CD4-positive, alpha-beta T cell treated with Interleukin-21 for 1 hour (primary cell): ENCODE data around the gene WWTR1.

Source experiments
- DNase-seq: peaks from one replicate; pipeline ENCODE4 v3.0.0-alpha.2; 2020

The WWTR1 gene

DNA sequence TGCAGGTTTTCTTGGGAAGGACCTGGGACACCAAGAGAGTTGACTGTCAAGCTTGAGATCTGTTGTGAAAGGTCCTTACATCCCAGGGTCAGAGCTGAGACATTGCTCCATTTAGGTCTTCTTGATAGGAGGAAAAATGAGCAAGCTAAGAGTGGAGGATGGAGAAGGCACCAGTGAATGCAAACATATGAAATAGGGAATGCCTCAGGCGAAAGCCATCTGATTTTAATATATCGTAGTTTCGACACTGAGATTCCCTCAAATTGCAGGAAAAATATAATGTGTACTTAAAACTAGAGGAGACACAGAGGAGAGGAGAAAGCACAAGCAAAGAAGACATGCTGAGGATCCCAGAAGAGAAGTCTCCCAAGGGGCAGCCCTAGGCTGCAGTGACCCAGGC lies 97.8 kb downstream of the WWTR1 start:
- no peak for DNase-seq

DNA sequence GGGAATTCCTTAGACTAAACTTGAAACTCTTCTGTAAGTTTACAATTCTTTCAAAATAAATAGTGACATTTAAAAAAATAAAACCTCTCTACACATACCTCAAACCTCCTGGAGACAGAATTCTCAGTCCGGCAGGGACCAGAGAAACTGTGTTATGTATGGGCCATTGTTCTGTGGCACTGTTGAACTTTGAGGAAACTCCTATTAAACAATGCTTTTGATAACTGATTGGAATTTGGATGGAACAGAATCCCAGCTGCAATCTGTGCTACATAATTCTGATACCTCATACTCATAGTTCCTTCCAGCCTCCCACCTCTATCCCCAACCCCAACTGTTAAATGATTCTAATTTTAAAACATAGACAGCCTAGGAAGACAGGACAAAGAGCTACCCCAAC lies 98.3 kb downstream of the WWTR1 start:
- DNase-seq, result no peak

DNA sequence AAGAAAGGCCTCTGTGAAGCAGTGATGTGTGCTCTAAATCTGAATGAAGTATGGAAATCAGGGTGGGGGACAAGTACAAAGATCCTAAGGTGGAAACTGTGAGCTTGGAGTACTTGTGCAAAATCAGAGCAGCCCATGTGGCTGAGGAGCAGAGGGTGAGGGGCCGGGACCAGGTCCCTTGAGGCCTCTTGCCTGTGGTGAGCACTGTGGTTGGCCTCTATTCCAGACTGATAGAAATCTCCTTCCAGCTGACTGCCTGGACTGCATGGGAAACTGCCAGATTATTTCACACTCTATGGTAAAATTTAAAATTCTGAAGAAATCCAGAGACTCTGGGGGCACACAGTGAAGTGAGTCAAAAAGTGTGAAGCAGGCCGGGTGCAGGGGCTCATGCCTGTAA lies 101.9 kb downstream of the WWTR1 start:
- DNase-seq, result no peak

DNA sequence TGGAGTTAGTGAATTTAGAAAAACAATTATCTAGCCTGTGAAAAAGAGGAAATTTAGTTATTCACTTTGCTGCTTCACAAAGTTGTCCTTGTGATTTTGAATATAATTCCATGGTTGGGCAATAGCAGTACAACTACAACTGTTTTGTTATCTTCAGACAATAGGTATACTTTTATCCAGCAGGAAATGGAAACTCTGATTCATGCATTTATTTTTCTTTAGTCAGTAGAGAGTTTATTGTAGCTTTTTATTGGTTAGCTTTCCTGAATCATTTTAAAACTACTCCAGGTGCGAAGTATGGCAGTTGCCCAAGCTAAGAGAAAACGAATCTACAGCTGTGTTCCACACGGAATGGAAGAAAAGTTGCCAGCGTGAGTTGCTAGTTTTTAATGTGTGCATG lies 103.0 kb downstream of the WWTR1 start:
- no peak for DNase-seq

DNA sequence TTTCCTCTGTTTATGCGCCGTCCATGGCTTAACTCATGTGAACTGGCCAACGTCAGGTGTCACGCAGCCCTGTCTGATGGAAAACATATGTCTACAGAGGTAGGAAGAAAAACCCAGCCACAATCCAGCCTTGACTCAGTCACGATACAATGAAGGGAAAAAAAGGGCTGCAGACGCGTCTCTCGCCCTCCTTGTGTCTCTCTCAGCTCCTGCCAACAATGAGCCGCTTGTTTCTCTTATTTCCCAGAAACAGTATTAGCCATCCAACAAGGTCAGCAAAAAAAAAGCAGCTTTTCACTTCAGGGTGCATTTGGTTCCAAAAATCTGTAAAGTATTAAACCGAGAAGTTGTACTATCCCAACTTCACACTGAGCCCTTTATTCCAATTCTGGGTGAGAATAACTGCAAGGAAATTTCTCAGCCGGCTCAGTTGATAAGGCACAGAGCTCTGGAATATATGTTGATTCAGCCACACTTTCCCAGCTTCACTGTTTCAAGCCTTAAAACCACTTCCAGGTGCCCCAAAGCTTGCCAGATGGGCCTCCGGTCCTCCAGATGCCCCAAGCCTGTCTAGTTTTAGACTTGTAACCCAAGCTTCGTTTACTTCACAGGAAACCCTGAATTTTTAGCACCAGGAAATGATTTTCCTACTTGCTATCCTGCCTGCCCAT lies 103.9 kb downstream of the WWTR1 start:
- DNase-seq, result no peak

DNA sequence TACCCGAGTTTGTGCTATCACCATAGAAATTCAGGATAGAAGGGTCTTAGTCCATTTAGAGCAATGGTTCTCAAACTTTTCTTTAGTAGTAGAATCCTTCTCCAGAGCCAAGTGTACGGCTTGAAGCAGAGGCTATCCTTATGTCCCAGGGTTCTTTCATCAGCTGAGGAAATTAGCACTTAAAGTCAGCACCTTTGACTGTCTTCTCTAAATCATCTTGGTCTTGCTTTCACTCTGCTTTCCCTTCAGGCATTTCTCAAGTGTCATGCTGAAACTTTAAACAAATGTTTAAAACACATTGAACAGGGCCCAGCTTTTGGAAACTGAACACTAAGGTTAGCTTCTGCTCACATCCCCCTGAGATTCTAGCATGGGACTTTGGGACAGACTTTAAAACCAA lies 105.1 kb downstream of the WWTR1 start:
- DNase-seq, result no peak

DNA sequence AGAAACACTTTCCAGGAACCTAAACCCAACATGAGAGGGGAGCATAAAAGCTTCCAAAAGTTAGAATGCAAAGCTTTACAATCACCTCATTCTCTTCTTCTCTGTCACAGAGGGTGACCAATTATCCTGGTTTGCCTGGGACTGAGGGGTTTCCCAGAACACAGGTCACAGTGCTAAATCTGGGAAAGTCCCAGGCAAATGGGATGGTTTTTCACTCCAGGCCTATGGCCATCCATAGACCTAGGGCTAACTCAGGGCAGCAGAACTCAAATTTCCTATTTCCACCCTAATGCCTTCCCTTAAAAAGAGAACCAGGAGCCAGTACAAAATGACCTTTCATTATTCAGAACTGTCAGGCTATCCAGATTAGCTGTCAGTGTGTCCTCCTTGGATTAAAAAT lies 106.3 kb downstream of the WWTR1 start:
- DNase-seq, result no peak

DNA sequence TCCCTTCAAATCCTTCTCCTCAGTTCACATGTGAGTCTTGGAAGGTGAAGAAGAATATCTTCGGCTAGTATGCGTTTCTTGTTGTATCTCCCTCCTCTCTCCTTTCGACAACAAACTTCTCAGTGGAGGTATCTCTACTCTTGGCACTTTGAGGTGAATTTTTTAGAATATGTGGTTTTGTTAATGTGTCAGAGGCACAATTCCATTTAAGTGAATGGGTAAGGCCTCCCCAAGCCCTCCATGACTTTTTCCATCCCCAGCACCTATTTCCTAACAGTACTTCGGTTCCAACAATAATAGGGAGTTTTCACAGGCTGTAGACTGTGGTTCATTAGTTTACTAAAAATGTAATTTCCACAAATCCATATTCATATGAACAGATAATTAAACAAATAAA lies 109.2 kb downstream of the WWTR1 start:
- DNase-seq, result no peak

DNA sequence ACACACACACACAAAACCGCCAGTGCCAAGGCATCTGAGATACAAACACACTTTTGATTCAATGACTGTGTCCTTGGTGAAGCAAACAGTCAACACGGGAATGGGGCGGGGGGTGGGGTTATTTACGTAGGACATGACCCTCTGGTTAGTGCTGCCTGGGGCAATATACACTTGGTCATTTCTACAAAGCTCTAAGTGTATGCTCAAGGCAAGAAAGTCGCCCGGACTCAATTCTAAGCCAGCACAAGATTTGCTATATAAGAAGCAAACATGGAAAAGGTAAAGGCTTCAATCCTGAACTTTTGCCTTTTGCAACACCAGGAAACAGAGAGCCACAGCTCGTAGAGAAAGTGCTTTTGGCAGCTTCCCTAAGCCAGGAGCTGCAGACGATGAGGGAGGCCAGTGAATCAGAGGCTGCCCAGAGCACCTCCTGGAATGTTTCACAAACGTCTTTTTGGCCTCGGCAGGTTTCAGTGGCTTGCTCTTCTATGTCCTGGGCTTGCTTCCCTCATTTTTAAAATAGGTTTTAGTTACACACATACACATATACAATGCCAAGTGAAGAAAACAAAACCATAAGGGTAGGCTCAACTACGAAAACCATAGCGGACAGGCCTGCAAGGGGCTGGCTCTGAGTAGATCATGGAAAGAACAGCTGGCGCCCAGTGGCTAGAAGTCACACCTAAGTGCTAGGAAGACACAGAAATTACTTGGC lies 109.7 kb downstream of the WWTR1 start:
- no peak for DNase-seq

DNA sequence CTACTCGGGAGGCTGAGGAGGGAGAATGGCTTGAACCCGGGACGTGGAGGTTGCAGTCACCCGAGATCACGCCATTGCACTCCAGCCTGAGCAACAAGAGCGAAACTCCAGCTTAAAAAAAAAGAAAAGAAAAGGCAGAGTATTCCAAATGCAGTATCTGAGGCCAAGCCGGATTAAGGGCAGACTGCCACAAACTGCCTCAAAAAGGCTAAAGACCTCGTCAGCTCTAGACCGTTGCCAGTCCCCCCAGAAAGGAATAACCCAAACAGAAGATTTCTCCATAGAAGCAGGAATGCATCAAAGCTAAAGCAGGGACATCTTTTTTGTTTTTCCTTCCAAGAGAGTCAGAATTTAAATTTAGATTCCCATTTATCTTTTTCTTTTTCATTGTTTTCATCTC lies 110.4 kb downstream of the WWTR1 start:
- no peak for DNase-seq

DNA sequence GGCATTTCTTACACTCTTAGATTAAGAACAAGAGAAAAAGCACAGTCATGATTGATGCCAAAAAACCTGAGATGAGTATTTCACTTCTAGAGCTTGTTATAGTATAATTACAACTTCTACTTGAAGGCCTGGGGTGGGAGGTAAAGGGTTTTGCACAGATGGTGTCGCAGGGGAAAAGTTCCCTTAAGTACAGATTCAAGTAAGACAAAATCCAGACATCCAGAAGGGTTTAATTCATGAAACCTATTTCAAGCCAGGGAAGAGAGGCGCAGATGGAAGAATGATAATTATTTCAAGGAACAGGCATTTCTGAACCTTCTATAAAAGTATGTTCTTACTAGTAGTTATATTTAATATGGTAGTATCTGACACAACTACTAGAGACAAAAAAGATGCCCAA lies 112.8 kb downstream of the WWTR1 start:
- DNase-seq, result no peak

DNA sequence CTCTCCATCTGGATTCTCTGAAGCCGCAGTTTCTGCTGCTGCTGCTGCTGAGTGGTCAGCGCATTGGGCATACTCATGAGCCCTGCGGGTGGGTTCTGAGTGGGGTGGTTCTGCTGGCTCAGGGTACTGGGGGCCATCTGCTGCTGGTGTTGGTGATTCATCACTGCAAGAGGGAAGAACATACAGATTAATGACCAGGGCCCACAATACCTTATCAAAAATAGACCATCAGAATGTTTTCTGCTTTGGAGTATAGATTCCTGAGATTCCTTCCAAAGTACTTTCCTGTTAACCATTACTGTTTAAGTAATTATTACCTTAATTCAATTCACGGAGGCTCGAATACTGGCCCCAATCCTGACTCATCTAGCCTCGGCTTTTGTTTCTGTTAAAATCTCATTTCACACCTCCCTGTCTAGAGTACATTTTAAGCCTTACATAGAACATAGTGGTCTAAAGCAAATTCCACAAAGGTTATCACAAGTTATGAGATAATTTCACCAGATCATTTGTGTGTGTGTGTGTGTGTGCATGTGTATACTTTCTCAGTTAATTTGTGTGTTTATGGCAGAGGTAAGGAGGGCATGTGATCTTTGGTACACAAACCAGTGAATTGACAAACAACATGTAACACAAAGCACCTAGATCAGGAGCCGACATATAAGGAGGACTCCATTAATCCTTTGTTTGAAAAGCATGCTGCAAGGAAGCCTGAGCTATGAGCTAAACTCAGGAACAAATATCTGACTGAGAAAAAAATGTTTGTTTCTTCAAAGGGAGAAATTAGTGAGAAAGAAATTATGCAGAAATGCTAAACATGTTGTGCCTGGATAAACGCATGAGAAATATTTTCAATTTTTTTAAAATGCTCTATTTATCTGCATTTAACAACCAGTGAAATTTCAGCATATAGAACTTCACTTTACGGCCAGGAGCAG lies 115.2 kb downstream of the WWTR1 start:
- no peak for DNase-seq

DNA sequence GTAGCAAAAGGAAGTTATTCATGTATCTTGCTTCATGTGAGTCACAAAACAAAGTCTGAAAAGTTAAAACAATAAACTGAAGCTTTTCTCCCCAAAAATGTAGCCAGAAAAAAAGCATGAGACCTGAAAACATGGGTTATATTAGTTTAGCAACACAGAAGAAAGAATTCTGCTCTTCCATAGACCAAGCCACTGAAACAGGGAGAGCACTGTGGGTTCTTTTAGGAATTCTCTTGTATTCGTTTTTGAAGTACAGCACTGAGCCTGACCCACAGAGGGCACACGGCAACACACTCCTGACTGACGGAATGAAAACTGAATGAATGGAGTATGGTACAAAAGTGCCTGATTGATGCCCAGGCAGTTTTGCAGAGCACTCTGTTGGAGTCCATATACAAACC lies 116.7 kb downstream of the WWTR1 start:
- no peak for DNase-seq

DNA sequence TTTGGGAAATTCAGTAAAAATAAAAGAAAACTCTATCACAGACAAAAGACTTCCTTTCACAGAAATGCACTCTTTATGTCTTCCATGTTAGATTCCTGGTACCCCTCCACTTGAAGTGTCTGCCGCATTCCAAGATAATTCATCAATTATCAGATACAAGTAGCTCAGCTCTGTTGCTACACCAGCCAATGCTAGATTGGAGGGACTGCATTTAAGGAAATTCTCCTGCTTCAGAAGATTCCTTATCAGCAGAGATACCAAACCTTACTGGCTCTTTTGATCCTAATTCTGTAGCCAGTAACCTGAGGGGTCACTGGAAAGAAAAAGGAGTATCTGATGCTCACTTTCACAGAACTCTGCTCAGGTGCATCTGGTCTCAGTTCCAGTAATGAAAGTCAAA lies 119.5 kb downstream of the WWTR1 start:
- no peak for DNase-seq

DNA sequence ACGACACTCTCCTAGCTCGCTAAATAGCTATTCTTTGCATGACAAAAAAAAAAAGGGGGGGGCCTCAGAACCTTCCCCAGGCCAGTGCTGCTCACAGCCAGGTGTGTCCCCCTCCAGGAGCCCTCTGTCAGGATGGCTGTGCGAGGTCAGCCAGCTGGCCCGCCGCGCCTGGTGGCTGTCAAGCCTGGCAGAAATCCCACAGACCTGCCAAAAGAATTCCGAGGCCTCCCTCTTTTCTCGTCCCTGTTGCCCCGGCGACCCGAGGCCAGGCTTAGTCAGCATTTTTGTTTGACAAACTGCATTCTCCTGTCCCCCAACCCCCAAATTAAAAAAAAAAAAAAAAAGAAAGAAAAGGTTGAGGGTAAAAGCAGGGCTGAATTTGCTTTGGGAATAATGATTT lies 121.4 kb downstream of the WWTR1 start:
- DNase-seq, result no peak

DNA sequence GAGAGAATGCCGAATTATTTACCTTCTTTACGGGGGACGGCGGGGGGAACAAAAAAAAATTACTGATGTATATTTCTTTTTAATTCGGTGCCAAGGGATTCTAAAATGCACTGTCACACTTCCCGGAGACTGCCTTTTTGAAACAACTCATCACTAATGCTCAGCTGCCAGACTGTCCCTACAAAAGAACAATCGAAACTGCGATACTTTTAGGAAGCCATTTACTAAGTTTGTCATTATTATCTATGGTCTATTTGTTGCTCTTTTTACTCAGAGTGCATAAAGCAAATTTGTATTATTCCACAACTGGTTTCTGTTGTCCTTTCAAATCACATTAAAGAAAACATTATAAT lies 122.5 kb downstream of the WWTR1 start:
- DNase-seq, result no peak

DNA sequence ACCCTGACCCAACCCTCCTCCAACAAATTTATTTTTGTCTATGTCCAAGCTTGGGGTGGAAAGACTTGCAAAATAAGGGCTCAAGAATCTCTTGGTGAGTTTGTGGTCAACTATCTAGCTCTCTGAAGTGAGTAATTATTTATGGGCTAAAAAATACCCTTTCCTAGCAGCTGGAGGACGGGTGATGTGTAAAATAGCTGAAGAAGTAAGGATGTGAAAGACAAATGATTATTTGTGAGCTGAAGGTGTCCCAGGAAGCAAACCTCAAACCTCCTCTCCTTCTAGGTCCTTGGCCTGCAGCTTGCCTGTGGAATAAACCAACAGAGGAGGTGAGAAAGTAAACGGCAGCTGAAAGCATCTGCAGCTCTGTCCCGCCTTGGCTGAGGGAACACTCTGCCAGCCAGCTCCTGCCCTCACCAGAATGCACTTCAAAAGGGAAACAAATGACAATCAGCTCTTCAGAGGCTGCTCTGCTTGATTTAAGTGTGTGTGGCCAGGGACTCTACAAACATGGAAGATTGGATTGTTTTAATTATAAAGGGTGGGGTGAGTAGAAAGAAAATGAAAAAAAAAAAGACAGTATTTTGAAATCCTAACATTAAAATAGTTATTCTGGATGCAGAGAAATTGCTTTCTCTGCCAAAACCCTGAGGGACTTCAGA lies 123.0 kb downstream of the WWTR1 start:
- DNase-seq, result no peak

DNA sequence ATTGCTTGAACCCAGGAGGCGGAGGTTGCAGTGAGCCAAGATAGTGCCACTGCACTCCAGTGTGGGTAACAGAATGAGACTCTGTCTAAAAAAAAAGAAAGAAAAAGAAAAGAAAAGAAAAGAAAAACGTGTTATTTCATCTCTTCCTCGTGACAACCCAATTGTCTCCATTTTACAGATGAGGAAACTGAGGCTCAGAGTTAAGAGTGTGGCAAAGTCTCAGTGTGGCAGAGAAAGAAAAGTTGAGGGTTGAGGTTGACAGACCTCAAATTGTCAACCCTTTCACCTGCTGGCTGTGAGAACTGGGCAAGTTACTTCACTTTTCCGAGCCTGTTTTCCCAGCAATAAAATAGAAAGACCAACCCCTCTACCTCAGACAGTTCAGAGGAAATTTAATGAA lies 123.7 kb downstream of the WWTR1 start:
- no peak for DNase-seq

DNA sequence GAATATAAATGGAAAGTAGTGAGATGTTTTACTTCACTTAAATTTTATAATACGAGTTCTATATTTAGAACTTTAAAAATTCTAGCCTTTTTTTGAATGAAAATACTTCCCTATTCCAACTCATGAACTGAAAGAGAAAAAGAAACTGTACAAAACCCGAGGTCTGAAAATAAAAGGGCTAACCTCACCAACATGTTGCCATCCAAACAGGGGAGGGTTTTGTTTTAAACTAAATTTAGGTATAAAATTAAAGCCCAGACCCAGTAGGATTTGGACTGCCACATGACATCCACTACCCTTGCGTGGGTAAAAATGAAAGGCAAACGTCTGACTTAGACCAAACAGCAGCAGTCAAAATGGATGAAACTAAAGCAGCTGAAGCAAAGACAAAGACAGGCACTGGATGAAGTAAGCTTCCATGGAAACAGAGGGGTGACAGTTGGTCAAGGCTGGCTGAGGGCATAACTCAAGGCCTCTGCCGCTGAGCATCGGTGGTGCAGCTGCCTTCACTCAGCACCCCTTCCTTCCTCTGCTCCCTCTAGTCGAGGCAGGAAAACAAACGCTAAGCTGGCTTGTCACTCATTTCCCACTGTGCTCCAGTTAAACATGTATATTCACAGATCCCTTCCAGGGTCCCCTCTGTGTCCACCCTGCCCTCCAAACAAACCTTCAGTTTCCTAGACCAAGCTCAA lies 125.2 kb downstream of the WWTR1 start:
- DNase-seq, result no peak

DNA sequence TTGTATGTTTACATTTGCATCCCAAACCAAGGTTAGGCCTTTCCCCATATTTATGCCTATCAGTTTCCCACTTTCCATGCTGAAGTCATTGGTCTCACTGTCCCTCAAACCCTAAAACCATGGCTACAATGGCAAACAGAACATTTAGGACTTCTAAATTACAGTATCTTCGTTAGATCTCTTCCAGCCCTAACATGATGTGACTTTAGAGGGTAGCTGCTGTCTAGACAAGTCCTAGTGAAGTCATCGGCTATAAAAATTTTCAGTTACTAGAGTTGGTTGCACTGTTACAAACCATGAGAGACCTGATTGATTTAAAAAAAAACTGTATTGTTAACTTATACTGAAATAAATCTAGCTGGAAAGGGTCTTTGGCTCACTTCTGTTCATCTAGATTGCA lies 128.7 kb downstream of the WWTR1 start:
- DNase-seq, result no peak

DNA sequence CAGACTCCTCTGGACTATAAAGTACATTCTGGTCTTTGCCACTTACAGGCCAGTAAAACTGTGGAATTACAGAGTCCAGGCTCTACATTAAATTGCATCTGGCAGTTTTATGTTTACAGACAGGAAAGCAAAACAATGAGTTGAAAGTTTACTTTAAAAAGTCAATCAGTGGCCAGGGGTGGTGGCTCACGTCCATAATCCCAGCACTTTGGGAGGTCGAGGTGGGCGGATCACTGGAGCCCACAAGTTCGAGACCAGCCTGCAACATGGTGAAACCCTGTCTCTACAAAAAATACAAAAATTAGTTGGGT lies 129.5 kb downstream of the WWTR1 start:
- no peak for DNase-seq

DNA sequence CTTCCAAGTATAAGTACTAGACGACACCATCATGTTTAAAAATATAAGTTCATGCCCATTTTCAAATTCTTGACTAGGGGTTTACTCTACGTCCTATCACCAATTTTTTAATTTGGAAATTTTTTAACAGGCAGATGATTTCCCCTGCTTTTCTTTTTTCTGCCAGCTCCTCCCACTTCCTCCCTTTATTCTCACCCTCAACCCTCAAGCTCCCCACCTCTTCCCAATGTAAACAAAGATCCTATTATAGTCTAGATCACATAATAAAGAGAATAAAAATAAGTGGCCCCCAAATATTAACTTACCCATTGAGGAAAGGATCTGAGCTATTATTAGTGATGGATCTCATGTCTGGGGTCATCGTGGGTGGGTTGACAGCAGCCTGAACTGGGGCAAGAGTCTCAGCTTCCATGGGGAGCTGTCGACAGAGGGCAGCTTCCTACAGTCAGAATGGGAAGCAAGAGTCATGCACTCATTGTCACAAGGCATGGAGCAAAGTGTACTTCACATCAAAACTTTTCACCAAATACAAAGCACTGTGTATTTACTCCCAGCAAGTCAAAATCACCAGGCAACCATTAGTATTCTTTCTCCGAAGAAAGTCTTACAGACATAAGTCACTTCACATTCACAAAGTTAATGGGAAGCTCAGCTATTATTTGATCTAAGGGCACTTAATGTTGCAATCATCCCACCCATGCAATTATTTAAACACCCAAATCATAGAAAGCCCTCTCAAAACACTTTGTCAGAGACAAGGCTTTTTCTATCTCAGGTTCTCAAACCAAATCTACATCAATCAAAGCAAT lies 130.1 kb downstream of the WWTR1 start:
- no peak for DNase-seq
